IPS-20b (cell line): ENCODE measurements around the gene FOSL1.

ENCODE experiments used
- H3K27ac ChIP-seq: one replicate; pipeline ENCODE4 v1.5.1; 2013; ENCODE audit warnings: low read length
- H3K27me3 ChIP-seq: 2 replicates; pipeline ENCODE4 v1.6.1; 2013; ENCODE audit warnings: mild to moderate bottlenecking, low read length, inconsistent platforms; ENCODE audit not compliant: insufficient read depth
- H3K36me3 ChIP-seq: 2 replicates; pipeline ENCODE4 v1.6.1; 2013; ENCODE audit warnings: low read depth, mild to moderate bottlenecking, inconsistent platforms, low read length, moderate library complexity; ENCODE audit not compliant: insufficient read depth
- H3K4me1 ChIP-seq: 2 replicates; pipeline ENCODE4 v1.6.1; 2013; ENCODE audit warnings: mild to moderate bottlenecking, control low read depth, inconsistent platforms, low read length, moderate library complexity; ENCODE audit not compliant: insufficient read depth
- H3K4me3 ChIP-seq: 2 replicates; pipeline ENCODE4 v1.5.1; 2013; ENCODE audit warnings: mild to moderate bottlenecking, low read length, inconsistent platforms
- H3K9ac ChIP-seq: 2 replicates; pipeline ENCODE4 v1.6.1; 2013; ENCODE audit warnings: low read depth, mild to moderate bottlenecking, inconsistent platforms, low read length, moderate library complexity
- H3K9me3 ChIP-seq: 2 replicates; pipeline ENCODE4 v1.6.1; 2013; ENCODE audit warnings: mild to moderate bottlenecking, low read depth, low read length, inconsistent platforms; ENCODE audit not compliant: insufficient read depth

FOSL1 gene

DNA sequence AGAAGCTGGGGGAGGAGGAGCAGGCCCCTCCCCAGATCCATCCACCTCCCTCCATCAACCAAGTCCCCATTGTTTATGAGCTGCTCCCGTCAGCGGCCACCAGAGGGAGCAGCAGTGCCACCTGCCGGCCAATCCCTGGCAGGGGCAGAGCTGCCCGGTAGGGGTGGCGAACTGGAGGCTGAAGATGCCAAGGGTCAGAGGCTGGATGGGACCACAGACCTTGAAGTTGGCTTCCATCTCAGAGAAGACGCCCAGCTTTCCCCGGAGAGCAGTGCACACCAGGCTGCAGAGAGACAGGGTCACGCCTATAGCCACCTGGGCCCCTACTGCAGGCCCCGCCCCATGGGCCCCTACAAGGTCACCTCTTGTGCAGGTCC lies 15.5 kb downstream of the FOSL1 start:
- no peak overlapping the region for H3K4me3 ChIP-seq
- H3K4me1 ChIP-seq, result peaks cover 3% of the 10 kb centered on the region; the same call in 1 of the 2 replicates
- peaks cover 52% of the 10 kb centered on the region for H3K36me3 ChIP-seq
- no peaks in the 10 kb centered on the region for H3K9me3 ChIP-seq
- H3K27ac ChIP-seq, result no peak overlapping the region
- peaks cover 11% of the 10 kb centered on the region for H3K27me3 ChIP-seq
- H3K9ac ChIP-seq, result no peak overlapping the region

DNA sequence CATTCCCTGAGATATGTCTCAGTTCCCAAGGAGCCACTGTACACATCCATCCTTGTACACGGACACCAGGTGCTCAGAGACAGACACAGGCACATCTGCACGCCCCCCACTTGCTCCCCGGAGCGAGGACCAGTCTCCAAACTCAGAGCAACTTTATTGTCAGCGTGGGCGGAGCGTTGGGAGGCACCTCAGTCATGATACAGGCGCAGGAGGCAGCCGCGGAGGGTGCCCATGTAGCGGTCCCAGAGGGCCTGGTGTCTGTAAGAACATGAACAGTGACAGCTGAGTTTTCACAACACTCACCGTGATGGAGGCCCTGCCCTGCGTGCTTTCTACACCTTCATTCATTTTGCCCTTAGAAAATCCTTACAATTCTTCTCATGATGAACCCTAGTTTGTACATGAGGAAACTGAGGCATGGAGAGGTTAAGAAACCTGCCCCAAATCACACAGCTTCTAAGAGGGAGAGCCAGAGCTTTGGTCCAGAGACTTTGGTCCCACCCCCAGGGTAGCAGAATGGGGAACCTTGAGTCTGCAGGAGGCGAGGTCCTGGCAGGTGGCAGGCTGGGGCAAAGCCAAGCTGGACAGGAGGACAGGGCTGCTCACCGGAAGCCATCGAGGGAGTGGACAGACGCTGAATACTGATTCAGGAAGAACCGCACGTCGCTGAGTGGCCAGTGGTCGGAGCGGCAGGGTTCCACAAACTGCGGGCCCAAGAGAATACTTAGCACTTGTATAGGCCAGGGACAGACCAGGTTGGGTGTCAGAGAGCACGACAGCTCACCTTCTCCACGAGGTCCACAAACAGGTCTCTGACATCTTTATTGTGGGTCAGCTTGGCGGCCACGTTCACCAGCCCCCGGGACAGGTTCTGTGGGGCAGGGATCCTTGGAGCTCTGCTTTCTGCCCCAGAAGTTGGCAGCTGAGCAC lies 16.1 kb downstream of the FOSL1 start:
- H3K9me3 ChIP-seq, result no peaks in the 10 kb centered on the region
- no peak overlapping the region for H3K27ac ChIP-seq
- H3K9ac ChIP-seq, result no peak overlapping the region
- H3K27me3 ChIP-seq, result peaks cover 4% of the 10 kb centered on the region; the same call in 1 of the 2 replicates
- no peak overlapping the region for H3K4me3 ChIP-seq
- peaks cover 52% of the 10 kb centered on the region for H3K36me3 ChIP-seq
- no peaks in the 10 kb centered on the region; the same call in 1 of the 2 replicates for H3K4me1 ChIP-seq

DNA sequence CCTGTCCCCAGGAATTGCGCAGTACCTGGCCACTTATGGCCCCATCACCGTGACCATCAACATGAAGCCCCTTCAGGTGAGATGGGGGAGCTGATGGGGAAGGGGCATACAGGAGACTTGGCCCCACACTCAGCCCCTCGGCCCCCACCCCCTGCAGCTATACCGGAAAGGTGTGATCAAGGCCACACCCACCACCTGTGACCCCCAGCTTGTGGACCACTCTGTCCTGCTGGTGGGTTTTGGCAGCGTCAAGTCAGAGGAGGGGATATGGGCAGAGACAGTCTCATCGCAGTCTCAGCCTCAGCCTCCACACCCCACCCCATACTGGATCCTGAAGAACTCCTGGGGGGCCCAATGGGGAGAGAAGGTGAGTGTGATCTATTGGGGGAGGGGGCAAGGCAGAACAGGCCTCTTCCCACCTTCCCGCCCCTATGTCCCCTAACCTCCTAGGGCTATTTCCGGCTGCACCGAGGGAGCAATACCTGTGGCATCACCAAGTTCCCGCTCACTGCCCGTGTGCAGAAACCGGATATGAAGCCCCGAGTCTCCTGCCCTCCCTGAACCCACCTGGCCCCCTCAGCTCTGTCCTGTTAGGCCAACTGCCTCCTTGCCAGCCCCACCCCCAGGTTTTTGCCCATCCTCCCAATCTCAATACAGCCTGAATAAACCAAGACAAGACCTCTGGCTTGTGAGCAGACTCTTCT lies 17.0 kb downstream of the FOSL1 start:
- Histone ChIP-seq H3K4me1 (no peaks in the 10 kb centered on the region), H3K9me3 (no peaks in the 10 kb centered on the region), H3K27ac (no peak overlapping the region), H3K27me3 (no peaks in the 10 kb centered on the region), H3K4me3 (no peak overlapping the region), H3K36me3 (peaks cover 52% of the 10 kb centered on the region), H3K9ac (no peak overlapping the region)

DNA sequence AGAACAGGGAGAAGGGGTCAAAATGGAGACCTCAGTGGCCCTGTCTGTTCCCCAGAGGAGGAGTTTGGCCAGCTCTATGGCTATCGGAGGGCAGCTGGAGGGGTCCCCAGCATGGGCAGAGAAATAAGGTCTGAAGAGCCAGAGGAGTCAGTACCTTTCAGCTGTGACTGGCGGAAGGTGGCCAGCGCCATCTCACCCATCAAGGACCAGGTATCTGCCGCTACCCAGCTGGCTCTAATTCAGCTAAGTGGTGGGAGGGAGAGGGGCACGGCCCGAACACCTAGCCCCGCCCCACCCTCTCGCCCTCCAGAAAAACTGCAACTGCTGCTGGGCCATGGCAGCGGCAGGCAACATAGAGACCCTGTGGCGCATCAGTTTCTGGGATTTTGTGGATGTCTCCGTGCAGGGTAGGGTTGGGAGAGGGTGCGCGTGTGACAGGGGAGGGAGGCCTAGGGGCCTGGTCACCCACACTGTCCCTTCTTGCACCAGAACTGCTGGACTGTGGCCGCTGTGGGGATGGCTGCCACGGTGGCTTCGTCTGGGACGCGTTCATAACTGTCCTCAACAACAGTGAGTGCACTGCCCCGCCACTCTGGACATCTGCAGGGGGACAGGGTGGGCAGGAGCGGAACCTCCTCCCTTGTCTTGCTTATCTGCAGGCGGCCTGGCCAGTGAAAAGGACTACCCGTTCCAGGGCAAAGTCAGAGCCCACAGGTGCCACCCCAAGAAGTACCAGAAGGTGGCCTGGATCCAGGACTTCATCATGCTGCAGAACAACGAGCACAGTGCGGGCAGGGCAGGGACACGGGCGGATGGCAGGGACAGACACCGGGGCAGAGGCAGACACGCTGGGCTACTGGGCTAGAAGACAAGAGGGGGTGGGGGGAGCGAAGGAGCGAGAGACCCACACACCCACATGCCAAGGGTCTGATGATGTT lies 17.8 kb downstream of the FOSL1 start:
- Histone ChIP-seq H3K9ac (no peak overlapping the region), H3K4me3 (no peak overlapping the region), H3K27me3 (no peaks in the 10 kb centered on the region), H3K4me1 (no peaks in the 10 kb centered on the region), H3K36me3 (peaks cover 52% of the 10 kb centered on the region), H3K27ac (no peak overlapping the region), H3K9me3 (no peaks in the 10 kb centered on the region)

DNA sequence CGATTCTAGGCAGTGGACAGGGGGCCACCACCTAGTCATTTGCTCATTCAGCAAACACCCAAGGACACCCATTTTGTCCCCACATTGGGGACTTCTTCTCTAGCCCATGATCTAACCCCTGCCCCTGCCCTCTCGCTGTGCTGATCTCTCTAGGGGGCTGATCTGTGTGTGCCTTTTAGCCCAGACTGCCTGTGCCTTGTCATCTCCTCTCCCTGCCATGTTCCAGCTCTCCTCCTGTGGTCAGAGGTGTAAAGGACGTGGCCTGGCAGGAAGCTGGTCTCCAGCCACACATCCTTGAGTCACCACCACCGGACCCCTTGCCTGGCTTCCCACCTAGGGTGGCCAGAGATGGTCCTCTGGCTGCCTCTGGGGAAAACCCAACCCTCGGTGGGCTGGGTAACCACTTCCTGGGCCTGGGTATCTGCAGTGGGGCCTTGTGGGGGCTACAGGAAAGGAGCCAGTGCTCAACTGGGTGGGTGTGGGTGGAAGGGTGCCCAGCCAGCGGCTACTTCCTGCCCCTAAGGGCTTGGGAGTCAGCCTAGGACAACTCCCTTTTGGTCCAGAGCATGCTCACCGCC lies 19.3 kb downstream of the FOSL1 start:
- H3K36me3 ChIP-seq, result peaks cover 40% of the 10 kb centered on the region
- H3K9ac ChIP-seq, result no peak overlapping the region
- no peak overlapping the region for H3K4me3 ChIP-seq
- no peaks in the 10 kb centered on the region; the same call in 1 of the 2 replicates for H3K27me3 ChIP-seq
- H3K4me1 ChIP-seq, result no peaks in the 10 kb centered on the region
- H3K9me3 ChIP-seq, result no peaks in the 10 kb centered on the region
- no peak overlapping the region for H3K27ac ChIP-seq

GRCh38 chr11:65880027-65880426 lies 20.2 kb downstream of the FOSL1 start:
- Histone ChIP-seq H3K9ac (no peak overlapping the region), H3K9me3 (no peaks in the 10 kb centered on the region), H3K4me3 (no peak overlapping the region), H3K27ac (no peak overlapping the region), H3K27me3 (no peaks in the 10 kb centered on the region; the same call in 1 of the 2 replicates), H3K4me1 (no peaks in the 10 kb centered on the region), H3K36me3 (peaks cover 31% of the 10 kb centered on the region)

GRCh38 chr11:65879617-65880016 lies 20.6 kb downstream of the FOSL1 start, which contains the start of gene CTSW:
TSS of gene CTSW (plus strand) at chr11:65879837. CDS start at chr11:65879855, 18 bp downstream.
- H3K9ac ChIP-seq, result no peak within 1 kb of the TSS
- H3K36me3 ChIP-seq, result peaks cover 28% of the 10 kb centered on the region
- no peaks in the 10 kb centered on the region for H3K9me3 ChIP-seq
- H3K27ac ChIP-seq, result no peak within 1 kb of the TSS
- no peaks in the 10 kb centered on the region for H3K4me1 ChIP-seq
- no peaks in the 10 kb centered on the region; the same call in 1 of the 2 replicates for H3K27me3 ChIP-seq
- H3K4me3 ChIP-seq, result no peak within 1 kb of the TSS

GRCh38 chr11:65873318-65874156 lies 26.7 kb downstream of the FOSL1 start:
- Histone ChIP-seq H3K36me3 (no peaks in the 10 kb centered on the region), H3K27ac (no peak overlapping the region), H3K4me1 (no peaks in the 10 kb centered on the region), H3K27me3 (peaks cover 27% of the 10 kb centered on the region), H3K9me3 (no peaks in the 10 kb centered on the region), H3K9ac (peak overlapping the region; percentile 56; the same call in 1 of the 2 replicates), H3K4me3 (peak overlapping the region; percentile 65)

DNA sequence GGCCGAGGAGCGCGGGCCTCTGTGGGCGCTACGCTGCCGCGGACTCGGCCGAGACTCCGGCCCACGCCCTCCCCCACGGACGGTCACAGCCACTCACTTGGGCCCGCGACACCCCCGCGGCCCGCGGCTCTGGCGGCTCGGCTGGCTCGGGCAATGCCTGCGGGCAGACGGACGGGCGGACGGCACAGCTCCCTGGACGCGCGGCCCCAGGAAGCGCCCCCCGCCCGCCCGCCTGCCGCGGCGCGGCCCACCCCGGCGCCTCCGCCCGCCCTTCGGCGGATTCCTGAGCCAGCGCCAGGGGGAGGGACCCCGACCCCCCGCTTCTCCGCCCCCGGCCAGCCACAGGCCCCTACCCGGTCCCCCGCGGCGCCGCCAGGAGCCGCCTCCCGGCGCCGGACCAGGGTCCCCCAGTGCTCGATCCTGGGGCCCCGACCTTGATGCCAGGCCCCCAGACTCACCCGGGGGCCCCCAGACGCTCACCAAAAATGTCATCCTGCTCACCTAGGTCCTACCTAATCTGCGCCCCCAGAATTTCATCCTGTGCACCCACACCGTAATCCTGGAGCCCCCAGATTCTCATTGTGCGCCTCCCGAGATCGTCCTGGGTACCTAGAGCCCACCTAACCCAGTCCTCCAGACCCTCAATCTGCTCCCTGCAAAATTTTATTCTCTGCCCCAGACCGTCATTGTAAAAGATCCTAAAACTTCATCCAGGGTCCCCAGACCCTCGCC lies 27.4 kb downstream of the FOSL1 start, which contains the start of gene EFEMP2:
TSS of gene EFEMP2 (minus strand) at position 215 of the 732 bp plus-strand sequence. CDS start 446 bp downstream, outside the sequence.
- no peak within 1 kb of the TSS for H3K27ac ChIP-seq
- peak within 1 kb of the TSS; percentile 56; the same call in 1 of the 2 replicates for H3K9ac ChIP-seq
- peak within 1 kb of the TSS; percentile 65 for H3K4me3 ChIP-seq
- no peaks in the 10 kb centered on the region for H3K4me1 ChIP-seq
- H3K27me3 ChIP-seq, result peaks cover 28% of the 10 kb centered on the region
- H3K36me3 ChIP-seq, result no peaks in the 10 kb centered on the region
- H3K9me3 ChIP-seq, result no peaks in the 10 kb centered on the region
